ENCODE data around the gene CEP112.

DNA sequence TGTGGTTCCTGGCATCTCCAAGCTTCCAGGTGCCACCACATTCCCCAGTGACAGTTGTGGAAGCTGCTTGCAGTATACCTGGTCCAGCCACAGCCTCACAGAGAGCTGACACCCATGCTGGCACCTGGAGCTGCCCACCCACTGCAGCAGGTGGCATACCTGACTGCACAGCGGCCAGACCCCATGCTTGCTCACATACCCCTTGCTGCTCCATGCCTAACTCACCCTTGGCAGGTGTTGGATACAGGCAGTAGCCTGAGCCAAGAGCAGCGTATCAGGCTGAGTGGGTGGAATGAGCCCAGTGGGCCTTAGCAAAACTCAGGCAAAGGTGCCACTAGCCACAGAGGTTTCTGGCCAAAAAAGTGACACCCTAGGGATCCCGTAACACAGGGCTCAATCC, 232.3 kb downstream of the CEP112 start:
- TF ChIP-seq, protein P1, sequence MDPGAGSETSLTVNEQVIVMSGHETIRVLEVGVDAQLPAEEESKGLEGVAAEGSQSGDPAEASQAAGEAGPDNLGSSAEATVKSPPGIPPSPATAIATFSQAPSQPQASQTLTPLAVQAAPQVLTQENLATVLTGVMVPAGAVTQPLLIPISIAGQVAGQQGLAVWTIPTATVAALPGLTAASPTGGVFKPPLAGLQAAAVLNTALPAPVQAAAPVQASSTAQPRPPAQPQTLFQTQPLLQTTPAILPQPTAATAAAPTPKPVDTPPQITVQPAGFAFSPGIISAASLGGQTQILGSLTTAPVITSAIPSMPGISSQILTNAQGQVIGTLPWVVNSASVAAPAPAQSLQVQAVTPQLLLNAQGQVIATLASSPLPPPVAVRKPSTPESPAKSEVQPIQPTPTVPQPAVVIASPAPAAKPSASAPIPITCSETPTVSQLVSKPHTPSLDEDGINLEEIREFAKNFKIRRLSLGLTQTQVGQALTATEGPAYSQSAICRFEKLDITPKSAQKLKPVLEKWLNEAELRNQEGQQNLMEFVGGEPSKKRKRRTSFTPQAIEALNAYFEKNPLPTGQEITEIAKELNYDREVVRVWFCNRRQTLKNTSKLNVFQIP (CRISPR knock-in tag; IDR thresholded peaks at IDR 0.05; ENCODE audit: borderline replicate concordance, low read depth) = no peak
- no peak for TF ChIP-seq ZNF565 (CRISPR knock-in tag; conservative IDR thresholded peaks at IDR 0.05; ENCODE audit: low read depth)
- no peak for TF ChIP-seq ISL1 (CRISPR knock-in tag; IDR thresholded peaks at IDR 0.05)
- TF ChIP-seq ZNF8 (CRISPR knock-in tag; IDR thresholded peaks at IDR 0.05) = no peak
- TF ChIP-seq, protein P2, sequence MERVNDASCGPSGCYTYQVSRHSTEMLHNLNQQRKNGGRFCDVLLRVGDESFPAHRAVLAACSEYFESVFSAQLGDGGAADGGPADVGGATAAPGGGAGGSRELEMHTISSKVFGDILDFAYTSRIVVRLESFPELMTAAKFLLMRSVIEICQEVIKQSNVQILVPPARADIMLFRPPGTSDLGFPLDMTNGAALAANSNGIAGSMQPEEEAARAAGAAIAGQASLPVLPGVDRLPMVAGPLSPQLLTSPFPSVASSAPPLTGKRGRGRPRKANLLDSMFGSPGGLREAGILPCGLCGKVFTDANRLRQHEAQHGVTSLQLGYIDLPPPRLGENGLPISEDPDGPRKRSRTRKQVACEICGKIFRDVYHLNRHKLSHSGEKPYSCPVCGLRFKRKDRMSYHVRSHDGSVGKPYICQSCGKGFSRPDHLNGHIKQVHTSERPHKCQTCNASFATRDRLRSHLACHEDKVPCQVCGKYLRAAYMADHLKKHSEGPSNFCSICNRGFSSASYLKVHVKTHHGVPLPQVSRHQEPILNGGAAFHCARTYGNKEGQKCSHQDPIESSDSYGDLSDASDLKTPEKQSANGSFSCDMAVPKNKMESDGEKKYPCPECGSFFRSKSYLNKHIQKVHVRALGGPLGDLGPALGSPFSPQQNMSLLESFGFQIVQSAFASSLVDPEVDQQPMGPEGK (CRISPR knock-in tag; IDR thresholded peaks at IDR 0.05; ENCODE audit: borderline replicate concordance) = no peak
- no peak for TF ChIP-seq BACH2 (CRISPR knock-in tag; IDR thresholded peaks at IDR 0.05; ENCODE audit: borderline replicate concordance)
- TF ChIP-seq RARB (CRISPR knock-in tag; IDR thresholded peaks at IDR 0.05) = no peak
- TF ChIP-seq ZFP30 (CRISPR knock-in tag; IDR thresholded peaks at IDR 0.05) = no peak
